ENCODE results near the gene MAP2K6.

Gene MAP2K6

DNA sequence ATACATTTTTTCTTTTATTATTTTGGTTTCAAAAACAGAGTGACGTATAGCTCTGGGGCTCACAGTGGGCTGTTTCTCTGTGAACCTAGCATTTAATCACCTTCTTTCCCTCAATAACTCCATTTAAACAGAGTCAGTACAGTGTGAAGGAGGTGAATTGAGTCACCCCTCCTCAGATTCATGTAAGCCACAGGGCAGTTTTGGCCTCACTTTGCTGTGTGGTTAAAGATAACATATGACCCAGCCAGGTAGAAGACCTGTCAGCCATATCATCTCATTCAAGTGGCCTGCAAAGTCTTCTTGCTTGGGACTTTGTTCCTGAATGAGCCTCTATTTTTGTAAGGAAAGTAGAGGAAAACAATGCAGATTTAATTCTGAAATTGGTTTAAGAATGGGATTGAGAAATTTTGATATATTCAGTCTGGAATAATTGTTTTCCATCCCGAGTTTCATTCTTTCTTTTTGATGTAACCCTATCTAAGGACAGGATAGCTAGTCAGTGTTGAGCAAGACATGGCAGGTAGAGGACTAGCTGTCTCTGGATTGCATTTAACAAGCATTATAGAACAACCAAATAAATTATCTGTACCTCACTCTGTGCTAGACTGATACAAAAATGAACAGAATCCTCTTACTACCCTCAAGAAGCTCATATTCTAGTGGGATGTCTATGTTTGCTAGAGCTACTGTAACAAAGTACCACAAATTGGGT lies 13.1 kb downstream of the MAP2K6 start:
- DNase-seq = no peak

DNA sequence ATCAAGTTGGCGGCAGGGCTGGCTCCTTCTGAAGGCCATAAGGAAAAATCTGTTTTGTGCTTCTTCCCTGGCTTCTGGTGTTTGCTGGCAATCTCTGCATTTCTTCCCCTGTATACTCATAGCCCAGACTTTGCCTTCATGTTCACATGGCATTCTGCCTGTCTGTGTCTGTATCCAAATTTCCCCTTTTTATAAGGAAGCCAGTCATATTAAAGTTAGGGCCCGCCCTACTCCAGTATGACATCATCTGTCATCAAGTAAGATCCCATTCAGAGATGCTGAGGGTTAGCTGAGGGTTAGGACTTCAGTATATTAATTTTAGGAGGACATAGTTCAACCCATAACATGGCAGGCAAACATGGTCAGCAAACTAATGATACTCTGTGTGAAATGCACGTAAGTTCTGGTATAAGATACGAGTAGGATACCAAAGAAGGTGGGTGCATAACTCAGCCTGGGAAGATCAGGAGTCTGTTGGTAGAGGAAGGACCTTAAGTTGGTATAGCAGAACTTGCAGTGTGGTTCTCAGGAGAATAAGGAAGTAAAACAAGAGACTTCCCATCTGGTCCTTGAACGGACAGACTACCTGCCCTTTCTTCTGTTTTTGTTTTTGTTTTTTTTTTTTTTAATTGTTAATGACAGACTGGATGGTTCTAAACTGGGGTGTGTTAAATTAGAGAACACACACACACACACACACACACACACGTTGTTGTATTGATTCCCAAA lies 13.9 kb downstream of the MAP2K6 start:
- DNase-seq = no peak

DNA sequence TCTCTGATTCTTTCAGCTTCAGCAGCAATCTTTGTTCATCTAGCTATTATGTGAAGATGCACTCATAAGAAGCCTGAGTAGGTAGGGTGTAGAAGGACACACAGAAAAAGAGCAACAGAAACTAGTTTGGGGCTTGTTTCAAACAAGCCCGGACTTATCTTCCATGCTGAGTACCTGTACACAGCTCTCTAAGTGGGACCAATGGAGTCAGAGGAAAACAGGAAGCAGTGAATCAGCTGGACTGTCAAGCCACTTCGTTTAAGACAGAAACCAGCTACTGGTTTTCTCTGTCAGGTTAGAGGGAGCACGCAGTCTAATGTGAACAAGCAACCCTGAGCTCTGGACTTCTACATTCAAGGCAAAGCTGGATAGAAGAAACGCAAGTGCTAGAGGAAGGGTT lies 16.0 kb downstream of the MAP2K6 start:
- no peak for DNase-seq

GRCh38 chr17:69431835-69432234 lies 17.3 kb downstream of the MAP2K6 start:
- no peak for DNase-seq

DNA sequence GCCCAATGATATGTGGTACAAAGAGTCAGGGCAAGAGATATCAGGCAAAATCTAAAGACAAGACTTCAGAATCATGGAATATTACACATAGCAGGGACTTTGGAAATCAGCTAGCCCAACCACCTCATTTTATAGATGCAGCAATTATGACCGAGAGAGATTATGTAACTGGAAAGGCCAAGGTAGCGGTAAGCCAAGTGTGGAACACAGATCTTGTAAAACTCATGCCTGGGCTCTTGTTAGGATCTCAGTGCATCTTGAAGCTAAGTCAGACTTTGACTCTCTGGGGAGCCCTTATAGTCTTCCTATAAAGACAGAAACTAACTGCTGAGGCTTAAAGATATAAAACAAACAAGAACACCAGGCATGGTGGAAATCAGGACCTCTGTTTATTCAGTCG lies 18.6 kb downstream of the MAP2K6 start:
- no peak for DNase-seq

DNA sequence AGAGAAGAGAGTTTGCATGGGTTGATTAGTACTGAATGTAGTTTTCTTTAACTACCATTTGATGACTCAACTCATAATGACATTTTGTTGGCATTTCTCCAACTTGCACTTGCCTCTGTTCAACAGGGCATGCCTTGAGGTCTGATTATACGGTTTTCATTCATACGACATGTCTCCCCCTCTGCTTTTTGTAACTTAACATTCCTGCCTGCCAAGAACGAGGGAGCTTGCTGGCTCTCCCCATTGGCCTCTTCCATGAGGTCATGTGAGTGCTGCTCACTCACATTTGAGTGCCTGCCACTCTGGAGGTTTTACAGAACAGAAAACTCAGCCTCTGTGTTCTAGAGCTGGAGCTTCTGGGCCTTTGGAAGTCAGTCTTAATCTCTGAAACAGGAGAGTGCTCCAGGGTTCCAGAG lies 19.7 kb downstream of the MAP2K6 start:
- no peak for DNase-seq

GRCh38 chr17:69435971-69436696 lies 21.6 kb downstream of the MAP2K6 start:
- no peak for DNase-seq

- DNase-seq = no peak
These were observed 23.0 kb downstream of the MAP2K6 start for GRCh38 chr17:69437475-69437874.

DNA sequence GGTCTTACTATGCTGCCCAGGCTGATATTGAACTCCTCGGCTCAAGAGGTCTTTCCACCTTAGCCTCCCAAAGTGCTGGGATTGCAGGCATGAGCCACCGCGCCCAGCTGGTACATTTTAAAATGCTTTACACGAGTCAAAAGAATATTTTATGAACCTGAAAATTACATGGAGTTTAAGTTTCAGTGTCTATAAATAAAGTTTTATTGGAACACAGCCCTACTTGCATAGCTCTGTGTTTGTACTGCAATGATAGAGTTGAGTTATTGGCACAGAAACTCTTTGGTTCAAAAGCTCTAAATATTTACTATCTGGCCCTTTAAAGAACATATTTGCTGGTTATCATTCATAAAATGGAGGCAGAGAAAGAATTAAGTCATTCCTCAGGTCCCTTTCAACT lies 24.3 kb downstream of the MAP2K6 start:
- no peak for DNase-seq

DNA sequence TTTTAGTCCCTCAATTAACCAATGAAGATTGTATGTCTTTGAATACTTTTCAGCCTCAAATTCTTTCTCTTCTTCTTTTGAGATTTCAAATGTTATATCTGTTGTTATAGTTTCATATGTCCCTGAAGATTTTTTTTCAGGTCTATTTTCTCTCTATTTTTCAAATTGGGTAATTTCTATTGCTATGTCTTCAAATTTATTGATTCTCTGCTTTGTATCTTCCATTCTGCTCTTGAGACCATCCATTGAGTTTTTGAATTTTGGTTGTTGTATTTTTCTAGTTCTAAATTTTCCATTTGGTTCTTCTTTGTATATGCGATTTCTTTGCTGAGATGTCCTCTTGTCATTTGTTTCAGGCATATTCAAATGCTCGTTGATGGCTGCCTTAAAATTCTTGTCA lies 26.7 kb downstream of the MAP2K6 start:
- no peak for DNase-seq

DNA sequence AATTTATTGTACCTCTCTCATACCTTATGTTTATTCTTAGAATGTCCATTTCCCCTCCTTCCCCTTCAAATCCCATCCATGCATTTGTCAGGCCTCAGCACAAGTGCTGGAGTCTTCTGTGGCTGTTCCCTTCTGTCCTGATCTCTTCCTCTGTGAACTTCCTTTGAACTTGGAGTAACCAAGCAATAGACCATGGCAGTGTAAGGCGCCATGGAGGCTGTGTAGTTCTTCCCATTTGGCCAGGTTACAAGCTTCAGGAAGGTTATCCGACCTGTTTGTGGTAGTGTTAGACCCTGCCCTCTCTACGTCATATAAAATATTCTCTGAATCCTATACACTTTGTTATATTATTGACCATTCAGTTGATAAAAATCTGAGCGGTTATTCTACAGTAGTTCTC lies 28.6 kb downstream of the MAP2K6 start:
- DNase-seq = no peak

DNA sequence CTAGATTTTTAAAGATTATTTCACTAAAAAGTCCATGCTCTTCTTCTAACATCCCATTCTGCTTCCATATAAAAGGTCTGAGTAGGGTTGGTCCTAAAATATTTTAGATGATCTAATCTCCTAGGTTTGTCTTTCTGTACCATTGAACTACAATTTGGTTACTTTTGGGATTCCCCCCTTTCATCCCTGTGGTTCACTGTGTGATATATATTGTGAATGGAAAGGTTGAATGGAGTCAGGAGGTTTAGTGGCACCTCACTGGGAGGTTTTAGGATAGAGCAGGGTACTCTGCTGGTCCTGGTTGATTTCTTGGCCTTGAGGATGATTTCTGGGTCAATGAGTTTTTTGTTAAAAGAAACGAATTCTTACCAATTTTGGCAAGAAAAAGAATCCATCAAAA lies 29.5 kb downstream of the MAP2K6 start:
- no peak for DNase-seq

GRCh38 chr17:69445132-69445531 lies 30.6 kb downstream of the MAP2K6 start:
- DNase-seq = no peak

GRCh38 chr17:69447726-69448125 lies 33.2 kb downstream of the MAP2K6 start:
- no peak for DNase-seq

GRCh38 chr17:69448431-69449102 lies 34.1 kb downstream of the MAP2K6 start:
- no peak for DNase-seq

GRCh38 chr17:69450131-69450530 lies 35.6 kb downstream of the MAP2K6 start:
- DNase-seq = no peak

- DNase-seq = no peak
These were observed 36.4 kb downstream of the MAP2K6 start for GRCh38 chr17:69450918-69451317.

DNA sequence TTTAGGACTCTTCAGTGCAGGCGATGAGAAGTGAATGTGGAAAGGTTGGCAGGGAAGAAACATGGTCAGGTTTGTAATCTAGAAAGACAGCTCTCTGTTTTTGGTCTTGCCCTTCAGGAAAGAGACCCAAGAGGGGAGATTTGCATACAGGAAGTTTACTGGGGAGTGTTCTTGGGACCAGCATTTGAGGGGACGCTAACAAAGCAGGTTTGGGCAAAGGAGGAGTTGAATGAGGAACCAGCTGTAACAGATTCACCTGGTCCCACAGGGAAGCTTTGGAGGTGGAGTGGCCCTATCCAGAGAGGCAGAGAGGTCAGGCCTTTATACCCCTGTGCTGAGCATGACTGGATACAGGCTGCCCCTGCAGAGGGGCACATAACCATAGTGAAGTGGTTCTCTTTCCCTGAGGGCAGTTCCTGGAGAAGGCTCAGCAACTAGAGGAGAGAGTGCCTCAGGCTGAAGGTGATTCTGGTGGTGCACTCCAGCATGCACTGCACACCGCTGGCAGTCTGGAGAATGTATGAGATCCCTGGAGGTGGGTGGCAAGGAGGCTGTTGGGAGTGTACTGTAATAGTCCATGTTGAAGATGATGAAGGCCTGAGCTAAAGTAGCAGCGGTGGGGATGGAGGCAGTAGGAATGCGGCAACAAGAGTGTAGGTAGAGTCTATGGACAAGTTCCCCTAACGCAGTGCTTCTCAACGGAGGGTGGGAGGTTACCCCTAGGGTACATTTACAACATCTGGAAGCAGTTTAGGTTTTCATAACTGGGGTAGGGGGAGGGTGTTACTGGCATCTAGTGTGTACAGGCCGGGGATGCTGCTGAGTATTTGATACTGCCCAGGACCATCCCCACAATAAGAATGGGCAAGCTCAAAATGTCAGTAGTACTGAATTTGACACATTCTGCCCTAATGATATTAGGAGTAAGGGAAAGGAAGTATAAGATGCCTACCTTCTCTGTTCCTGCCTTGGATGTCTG lies 37.2 kb downstream of the MAP2K6 start:
- no peak for DNase-seq

DNA sequence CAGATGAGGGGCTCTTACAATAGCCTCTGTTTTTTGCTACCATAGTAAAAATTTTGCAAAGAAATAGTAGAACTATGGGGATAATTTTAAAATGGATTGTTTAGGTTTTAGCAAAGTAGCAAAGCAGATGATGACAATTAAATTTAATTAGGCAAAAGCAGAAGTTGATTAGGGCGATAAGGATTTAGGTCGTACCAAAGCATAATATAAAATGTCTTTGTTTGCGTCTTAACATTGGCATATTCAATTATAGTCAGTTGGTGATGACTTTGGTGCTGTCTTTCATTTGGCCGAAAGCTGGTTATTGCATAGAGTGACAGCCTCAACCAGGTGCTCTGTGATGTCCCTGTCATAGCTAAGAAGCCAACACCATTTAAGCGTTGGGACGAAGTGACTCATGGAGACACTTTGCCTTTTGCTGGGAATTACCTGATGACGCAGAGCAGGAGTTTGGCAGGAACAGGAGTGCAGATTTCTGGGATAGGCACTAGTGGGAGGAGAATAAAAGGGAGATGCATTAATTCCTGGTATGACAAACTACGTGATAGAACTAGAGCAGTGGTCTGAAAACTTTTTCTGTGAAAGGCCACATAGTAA lies 38.3 kb downstream of the MAP2K6 start:
- DNase-seq = no peak

- no peak for DNase-seq
These were observed 39.6 kb downstream of the MAP2K6 start for GRCh38 chr17:69454051-69454450.

- DNase-seq = no peak
These were observed 40.5 kb downstream of the MAP2K6 start for GRCh38 chr17:69455040-69455439.

DNA sequence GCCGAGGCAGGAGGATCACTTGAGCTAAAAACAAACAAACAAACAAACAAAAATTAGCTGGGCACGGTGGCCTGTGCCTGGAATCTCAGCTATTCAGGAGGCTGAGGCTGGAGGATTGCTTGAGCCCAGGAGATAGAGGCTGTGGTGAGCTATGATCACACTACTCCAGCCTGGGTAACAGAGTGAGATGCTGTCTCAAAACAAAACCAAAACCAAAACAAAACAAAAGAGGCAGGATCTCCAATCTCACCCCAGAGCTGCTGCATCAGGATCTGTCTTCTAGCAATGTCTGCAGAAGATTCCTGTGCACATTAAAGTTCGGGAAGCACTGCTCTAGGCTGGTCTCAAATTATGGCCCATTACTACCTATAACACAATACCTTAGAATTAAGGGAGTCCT lies 43.1 kb downstream of the MAP2K6 start:
- no peak for DNase-seq

Measured in CD4-positive, alpha-beta T cell treated with Interleukin-17A for 1 hour (primary cell).